GDM1 (cell line): ENCODE measurements around the gene LDHD.
A peak's percentile ranks its signal among the peaks of the same experiment; 100 is the strongest.

Experiments used
- DNase-seq: peaks from one replicate; lab custom pipeline; 2025; lab: John Stamatoyannopoulos, UW

Gene LDHD

DNA sequence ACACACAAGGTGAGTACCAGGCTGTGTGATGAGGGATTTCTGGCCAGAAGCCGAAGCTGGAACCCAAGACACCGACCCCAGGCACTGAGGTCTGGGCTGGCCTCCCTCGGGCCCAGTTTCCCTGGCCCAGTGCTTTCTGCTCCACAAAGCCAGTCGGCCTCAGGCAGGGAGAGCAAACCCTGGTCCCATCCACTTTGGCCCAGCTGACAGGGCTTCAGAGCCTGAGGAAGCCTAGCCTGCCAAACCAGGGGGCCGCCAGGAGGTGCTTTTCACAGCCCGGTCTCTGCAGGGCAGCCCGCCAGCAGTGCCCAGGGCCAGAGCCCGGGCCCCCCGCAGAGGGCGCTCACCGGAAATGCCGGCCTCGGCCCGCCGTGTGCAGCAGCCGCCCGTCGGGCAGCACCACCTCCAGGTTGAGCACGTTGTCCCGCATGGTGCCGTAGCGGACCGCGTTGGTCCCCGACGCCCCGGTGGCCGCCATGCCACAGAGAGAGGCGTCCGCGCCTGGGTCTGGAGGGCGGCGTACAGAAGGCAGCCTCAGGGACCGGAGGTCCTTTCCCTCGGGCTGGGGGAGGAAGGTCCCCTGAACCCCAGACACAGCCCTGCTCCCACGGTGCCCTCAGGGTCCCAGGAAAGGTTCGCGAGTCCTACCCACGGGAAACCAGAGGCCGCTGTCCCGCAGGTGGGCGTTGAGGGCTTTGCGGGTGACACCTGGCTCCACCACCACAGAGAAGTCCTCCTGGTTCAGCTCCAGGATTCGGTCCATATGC, 2.2 kb downstream of the LDHD start:
- DNase-seq = no peak

DNA sequence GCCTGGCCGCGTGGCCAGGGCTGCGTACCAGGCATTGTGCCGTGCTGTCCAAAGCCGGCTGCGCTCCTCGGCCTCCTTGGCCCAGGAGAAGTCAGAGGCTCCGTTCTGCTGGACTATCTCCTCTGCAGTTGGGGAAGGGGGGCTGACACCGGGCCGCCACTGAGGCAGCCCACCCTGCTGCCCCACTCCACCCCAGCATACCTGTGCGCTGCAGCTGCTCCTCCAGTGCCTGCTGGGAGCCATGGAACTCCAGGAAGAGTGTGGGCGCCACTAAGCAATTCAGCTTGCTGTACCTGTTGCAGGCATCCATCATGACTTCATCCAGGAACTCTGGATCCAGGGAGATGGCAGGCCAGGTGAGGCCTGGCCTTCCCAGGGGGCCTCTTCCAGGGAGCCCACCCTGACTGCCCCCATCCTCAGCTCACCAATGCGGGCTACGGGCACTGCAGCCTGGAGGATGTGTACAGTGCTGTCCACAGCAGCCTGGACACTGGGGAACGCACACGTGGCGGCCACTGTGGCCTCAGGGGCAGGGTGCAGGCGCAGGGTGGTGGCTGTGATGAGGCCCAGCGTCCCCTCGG, 2.9 kb downstream of the LDHD start:
- DNase-seq = no peak

DNA sequence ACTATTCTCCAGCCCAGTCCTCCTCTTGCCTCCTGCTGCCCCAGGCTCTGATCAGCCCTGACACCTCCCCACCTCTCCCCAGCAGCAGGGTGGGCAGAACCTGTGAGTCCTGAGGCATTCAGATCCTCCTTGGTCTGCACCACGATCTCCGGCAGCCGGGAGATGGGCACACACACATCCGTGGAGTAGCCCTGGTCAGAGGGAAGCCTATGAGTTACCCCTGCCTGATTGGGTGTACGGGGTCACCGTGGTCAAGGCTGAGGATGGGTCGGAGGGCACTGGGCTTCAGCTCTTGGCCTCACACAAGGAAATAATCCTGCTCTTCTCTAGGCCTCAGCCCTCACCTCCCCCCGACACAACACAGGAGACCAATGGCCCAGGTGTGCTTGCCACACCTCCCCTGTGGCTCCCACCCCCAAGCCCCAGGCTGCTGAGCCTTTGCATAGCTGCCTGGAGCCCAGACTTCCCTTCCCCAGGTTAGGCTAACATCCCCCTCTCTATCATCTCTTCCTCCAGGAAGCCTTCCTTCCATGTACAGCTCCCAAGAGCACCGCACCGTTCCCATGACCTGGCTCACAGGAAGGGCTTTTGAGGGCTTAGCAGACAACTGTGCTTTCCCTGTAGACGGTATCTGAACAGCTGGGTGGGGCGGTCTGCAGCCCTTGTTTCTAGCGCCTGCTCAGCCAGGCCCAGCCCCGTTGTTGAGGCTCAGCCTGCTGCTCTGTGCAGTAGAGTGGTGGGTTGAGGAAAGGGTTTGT, 3.7 kb downstream of the LDHD start:
- no peak for DNase-seq

DNA sequence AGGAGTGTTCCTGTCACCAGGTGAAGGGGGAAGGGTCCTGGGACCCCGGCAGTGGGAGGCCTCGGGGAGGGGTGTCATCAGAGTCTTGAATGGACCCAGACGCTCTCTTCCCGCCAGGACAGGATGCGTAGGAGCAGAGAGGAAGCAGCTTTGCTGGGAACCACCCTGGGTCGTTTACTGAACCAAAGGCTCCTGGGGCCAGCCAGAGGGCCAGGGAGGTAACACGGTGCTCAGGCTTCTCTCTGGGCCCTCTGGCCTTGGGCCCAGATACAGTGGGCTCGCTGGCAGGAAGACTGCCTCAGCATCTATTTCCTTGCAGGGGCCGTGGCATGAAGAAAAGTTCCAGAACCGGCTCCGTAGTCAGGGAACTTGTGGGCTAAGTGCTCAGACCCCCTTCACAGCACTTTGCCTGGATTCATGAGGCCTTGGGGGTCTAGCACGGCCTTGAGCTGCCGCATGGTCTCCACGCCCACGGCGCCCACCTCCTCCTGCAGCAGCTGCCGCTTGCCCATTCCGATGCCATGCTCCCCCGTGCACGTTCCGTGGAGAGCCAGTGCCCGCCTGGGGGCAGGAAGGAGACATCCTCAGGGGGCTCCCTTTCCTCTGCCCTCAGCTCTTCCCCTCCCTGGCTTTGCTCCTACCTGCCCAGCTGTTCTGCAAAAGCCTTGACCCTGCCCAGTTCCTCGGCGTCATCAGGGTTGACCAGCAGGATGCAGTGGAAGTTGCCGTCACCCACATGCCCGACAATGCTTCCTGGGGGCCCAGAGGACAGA, 4.4 kb downstream of the LDHD start:
- DNase-seq = peak; percentile 0

DNA sequence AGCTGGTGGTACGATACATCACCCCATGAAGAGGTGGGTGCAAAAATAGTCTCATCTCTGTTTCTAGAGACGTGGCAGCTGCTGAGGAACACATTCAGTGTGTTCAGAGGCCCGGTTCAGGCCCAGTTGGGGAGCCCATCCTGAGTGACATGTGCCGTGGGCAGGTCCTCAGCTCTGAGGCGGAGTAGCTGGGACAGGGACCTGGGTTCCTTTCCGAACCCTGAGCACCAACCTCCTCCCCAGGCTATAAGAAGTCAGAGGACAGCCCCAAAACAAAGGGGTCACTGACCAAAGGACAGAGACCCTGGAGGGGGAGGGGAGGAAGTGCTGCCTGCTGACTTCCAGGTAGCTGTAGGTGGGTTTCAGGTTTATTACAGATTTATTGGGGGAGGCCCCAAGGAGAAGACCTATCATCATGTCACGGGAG, 5.1 kb downstream of the LDHD start:
- DNase-seq = no peak

DNA sequence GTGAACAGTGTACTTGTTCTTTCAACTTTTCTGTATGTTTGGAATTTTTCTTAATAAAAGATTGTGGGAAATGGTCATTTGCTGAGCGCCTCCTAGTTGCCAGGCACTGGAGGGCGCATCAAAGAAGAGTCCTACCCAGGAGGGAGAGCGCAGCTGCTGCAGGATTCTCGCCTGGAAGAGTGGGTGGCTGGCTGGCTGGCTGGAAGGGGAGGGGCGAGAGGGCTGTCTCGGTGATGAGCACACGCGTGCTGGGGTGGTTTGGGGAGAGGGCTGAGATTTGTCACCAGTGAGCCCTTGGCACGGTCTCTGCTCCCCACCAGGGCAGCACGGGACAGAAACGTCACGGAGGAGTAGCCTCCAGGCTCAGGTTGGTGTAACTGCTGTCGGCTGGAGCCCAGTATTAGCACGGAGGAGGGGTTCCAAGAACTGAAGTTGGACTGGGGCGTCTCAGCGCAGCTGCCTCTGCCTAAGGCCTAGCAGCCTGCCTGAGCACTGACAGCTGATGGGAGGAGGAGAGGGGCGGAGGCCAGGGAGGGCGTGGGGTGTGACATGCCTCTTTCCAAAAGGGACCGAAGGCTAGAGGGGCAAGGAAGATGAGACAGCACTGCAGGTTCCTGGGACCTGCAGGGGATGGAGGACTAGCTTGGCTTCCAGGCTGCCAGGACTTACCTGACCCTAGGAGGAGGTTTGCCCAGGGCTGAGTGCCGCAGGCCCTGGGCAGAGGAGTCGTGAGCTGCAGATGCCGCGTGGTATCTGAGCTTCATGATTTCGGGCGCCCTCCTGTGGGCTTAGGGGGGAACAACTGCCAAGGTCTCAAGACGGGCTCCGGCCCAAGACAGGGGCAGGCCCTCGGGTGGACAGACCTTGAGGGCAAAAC, 5.7 kb downstream of the LDHD start:
- peak; percentile 66 for DNase-seq

DNA sequence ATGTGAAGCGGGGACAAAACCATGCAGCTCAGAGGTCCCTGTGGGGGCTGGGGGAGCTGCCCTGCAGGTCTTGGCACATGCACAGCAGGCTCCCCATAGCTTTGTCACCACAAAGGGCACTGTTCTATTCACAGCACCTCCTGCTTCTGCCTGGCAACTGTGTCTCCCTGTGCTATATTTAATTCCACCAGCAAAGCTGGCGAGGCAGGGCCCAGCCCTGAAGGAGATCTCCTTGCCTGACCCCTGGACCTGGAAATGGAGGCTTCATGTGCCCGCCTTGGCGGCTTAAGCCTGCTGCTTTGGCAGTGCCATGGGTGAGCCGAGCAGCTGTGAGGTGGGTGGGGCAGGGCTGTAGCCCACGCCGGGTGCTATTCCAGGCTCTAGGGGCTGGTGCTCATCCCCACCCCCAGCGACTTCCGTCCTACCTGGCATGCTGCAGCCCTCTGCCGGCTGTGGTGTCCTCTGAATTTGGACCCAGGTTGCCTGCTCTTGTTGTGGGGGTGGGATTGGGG, 6.8 kb downstream of the LDHD start:
- DNase-seq = no peak

DNA sequence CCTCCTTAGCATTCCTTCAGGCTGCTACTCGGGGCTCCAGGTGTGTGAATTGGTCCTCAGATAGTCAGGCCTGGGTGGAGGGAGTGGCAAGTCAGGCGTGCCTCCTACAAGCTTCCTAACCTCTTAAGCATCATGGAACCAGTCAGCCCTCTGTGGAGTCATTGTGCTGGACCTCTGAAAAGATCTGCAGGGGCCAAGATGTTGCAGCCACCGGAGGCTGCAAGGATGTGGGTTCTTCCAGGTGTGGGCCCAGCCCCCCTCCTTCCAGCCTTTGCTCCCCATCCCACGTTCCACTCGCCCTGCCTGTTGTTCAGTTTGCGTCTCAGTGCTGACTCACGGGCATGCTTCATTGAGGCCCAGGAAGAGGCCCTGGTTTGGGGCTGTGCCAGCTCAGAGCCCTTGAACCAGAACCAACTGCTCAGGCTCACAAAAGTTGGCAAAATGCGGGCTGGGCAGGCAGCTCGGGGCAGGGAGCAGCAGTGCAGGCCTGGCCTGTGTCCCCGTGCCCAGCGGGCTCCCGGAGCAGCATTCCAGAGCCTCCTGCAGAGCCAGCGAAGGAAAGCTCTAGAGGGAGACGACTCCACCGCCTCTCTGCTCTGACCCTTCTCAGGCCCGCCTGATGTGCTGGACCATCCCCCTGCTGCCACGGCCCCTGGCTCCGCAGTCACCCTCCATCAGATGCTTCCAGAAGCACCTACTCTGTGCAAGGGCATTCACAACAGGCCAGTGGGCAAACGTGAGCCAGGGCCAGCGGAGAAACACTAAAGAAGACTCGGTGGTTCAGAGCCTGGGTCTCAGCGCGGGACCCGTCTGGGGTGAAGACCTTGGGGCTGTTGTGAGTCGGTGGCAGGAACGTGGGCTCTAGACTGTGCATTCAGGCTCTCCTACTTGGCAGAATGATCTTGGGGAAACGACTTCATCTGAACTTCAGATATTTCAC, 7.5 kb downstream of the LDHD start:
- peak; percentile 45 for DNase-seq

DNA sequence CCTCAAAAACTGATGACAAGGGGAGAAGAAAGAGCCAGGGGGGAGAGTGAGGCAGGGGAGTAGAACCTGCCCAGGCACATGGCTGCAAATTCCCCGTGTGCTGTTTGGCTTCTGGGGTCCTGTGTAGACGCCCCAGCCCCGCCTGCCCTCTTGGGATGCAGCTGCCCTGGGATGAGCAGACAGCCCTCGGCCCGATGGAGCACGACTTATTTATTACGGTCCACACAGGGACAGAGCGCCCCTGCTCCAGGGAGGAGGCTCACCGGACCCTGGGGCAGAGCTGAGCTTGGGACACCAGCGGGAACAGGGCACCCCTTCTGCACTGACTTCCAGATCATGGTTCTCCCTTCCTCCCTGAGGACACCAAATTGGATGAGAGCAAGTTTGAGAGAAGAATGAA, 9.1 kb downstream of the LDHD start:
- no peak for DNase-seq

DNA sequence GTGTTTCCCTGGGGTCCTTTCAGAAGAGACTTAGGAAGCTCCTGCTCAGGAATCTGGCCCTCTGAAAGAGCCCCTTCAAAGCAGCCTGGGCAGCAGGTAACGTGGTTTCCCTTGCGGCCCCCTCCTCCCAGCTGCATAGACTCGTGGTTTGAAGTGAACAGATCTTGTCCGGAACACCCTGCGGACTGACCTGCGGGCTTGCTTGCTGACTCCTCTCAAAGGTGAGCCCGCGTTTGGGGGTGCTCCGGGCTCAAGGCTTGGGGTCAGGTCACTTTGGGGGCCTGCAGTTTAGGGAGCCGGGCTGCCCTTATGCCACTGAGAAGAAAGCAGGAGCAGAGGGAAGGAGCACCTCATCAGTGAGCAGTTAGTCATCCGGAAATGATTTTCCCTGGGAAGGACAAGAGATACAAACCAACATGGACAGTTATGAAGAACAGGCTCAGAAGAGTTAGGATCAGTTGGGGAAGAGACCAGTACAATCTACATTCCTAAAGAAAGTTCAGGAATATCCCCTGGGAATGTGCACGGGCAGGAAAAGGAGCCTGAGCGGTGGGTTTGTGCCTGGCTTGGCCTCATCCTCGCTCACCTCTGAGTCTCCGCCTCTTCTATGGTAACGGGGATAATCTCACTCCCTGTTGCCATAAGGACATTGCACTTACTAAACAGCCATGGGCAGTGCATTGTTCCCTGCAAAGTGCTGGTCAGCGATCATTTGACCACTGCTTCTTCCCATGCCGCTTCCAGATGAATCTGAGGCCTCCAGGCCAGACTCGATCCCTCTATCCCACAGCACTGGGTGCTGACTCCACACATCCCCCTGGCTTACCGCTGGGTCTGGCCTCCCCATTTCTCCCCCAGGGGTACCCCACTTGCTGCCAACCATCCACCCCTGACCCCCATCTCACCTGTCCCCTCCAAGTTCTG, 10.0 kb downstream of the LDHD start:
- no peak for DNase-seq

DNA sequence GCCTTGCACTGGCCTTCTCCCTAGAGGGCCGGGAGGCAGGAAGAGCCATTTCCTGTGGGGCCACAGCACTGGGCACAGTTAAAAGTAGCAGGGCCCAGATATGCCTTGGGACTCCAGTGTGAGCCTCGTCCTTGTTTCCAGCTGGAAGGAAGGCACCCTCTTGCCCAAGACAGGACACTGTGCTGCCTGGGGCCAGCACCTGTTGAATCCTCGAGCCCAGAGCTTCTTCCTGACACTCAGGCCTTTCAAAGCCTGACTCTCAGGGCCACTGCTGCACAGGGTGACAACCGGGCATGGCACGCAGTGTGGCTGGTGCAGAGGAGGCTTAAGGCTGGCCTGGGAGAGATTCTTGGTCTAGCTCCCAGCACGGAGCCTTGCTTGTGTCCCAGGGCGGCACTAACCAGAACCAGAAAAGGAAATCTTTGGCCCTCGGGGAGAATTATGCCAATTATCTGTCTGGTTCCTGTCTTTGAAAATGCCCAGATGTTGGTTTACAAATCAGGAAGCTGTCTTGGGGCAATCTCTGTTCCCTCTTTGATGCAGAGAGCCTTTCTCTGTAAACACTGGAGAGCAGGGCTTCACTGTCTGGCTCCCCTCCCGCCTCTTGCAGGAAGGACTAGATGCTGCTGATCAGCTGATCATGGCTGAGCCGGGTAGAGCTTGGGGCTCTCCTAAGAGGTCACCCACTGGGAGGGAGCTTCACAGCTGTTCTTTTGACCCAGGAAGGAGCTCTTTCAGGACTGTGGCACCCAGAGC, 11.1 kb downstream of the LDHD start:
- DNase-seq = no peak

DNA sequence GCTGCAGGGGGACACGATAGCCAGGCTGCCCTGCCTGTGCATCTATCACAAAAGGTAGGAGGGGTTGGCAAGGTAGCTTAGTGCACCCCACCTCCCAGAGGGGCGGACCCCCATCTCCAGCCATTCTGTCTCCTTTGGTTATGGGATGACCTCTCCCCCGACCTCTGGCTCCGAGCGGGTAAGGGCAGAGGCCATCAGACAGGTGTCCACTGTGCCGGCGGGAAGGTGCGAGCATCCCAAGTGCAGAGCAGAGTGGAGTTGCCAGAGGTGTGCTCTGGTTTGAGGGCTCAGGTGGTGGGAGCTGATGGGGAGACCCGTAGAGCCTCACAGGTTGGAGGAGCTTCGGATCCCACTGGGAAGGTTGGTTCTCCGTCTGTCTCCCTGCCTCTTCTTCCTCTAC, 11.7 kb downstream of the LDHD start:
- DNase-seq = no peak

DNA sequence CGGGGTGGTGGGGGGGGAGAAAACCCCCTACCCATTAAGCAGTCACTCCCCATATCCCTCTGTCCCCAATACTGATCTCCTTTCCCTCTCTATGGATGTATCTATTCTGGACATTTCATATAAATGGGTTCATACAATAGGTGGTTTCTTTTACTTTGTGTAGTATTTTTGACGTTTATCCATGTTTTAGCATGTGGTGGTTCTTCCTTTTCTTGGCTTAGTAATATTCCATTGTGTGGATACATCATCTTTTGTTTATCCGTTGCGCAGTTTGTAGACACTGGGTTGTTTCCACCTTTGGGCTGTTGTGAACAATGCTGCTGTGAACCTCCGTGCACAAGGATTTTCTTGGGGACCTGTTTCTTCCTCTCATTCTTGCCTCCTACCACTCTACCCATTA, 12.6 kb downstream of the LDHD start:
- no peak for DNase-seq

DNA sequence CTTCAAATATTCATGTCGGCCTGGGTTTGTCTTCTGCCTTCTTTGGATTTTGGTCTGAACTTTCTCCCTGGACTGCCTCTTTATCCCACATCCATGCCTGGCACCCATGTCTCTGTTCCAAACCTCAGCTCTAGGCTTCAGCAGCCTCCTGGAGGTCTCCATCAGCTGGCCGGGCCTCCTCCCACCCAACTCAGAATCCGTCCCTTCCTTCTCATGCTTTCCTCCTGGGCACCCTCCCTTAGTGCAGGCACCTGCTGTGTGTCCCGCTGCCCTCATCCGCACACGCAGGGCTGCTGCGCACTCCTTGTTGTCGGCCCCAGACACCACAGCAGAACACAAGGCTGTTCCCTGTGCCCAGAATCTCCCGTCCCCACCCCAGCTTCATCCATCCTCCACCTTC, 14.0 kb downstream of the LDHD start:
- DNase-seq = no peak

DNA sequence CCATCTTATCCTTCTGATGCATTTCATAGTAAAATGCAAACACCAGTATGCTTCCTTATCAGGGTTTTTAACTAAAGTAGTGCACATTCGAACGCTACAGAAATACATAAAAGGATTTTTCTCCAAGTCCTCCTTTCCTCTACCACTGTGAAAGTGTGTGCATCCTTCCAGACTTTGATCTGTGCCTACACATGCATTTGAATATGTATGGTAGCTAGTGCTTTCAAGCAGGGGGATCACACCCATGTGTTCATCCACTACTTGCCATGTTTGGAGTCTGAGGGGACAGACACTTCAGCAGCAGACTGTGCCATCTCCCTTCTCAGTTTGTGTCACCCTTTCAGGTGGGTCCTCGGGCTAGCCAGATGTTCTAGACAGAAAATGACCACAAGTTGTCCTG, 14.9 kb downstream of the LDHD start:
- no peak for DNase-seq

DNA sequence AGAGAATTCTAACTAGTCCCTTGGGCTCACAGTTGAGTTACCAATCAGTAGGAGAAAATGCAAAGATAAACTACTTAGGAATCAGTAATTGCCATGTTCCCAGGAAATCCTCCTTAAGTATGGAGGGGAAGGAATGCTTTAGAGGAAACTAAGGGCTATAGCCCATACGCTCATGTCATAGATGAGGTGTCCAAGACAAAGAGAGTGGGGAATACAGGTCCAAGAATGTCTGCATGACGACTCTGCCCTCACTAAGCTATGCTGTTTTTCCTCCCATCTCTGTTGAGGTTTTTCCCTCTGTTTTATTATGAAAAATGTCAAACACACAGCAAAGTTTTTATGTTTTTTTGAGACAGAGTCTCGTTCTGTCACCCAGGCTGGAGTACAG, 16.0 kb downstream of the LDHD start:
- DNase-seq = no peak

DNA sequence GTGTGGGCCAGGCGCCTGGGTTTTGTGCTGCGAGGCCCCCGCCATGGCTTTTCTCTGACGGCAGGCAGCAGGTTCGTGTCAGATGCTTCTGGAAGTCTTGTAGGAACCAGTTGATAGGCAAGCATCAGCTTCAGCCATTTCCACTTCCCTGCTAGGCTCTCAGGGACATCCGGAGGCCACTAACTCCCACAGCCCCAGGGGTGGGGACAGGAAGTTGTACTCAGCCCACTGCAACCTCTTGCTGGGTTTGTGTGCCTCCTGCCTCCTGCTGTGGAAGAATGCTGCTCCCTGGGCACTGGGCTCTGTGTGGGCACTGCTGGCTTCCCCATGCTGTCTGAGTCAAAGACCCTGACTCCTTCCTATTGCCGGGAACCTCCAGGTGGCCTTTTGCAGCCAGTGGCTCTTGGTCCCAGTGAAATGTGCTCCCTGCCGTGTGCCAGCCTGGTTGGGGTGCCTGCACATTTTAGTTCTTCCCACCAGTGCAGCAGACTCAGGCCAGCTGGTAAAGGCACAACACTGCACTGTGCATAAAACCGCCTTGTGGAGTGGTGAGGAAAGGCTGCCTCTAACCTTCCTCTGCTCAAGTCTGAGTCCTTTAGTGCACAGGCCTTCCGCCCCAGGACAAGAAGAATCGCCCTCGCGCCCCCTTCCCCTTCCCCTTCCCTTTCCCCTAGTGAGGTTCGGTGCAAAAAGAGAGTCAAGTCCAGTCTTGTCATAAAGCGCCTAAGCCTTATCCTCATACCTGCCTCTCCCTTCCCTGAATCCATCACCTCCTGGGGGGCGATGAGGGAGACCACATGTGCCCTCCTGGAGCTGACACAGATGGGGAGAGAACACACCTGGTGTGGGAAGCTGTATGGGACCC, 16.6 kb downstream of the LDHD start:
- peak; percentile 60 for DNase-seq
